H1 (cell line): ENCODE results near the gene CELSR3. TPM values are rescaled to one million over a fixed set of nuclear protein-coding genes. Genes with fewer than 3 reads are reported as not detected.

Experiments
- CTCF ChIA-PET: fragments of 300-600 bp; sonication (Branson Sonifier 250); formaldehyde crosslinking; loops from one replicate; lab custom pipeline; 2021; ENCODE audit not compliant: partially characterized antibody; lab: Charles Lee
- POLR2A ChIA-PET: fragments of 300-600 bp; sonication (Branson Sonifier 250); formaldehyde crosslinking; loops from one replicate; lab custom pipeline; 2021; ENCODE audit warnings: inconsistent platforms; ENCODE audit not compliant: partially characterized antibody; lab: Charles Lee
- DNase-seq, 2 experiments: peaks; one replicate each; pipeline versions ENCODE4 v3.0.0 to v3.0.0-alpha.2; 2010 to 2022; ENCODE audit warnings: low spot score in 2 of 2, low read depth in 1 of 2, mixed read lengths in 1 of 2
- FAIRE-seq: peaks from 2 replicates; lab custom pipeline; 2011; peaks lifted over from hg19 to GRCh38; lab: Jason Lieb, UNC
- H2AFZ ChIP-seq: 2 replicates; pipeline ENCODE4 v1.8.1; 2012; ENCODE audit warnings: low read length, inconsistent platforms
- H2AK5ac ChIP-seq: 2 replicates; pipeline ENCODE4 v1.6.1; 2013; ENCODE audit warnings: low read depth, low read length
- H2BK120ac ChIP-seq: replicated peaks from 2 replicates; pipeline ENCODE3; 2013; ENCODE audit warnings: low read depth, low read length, inconsistent platforms
- H2BK12ac ChIP-seq: 2 replicates; pipeline ENCODE4 v1.6.1; 2013; ENCODE audit warnings: low read depth, low read length
- H2BK15ac ChIP-seq: 2 replicates; pipeline ENCODE4 v1.6.1; 2013; ENCODE audit warnings: low read length
- H2BK20ac ChIP-seq: 2 replicates; pipeline ENCODE4 v1.6.1; 2013; ENCODE audit warnings: low read length
- H2BK5ac ChIP-seq: 2 replicates; pipeline ENCODE4 v1.6.1; 2013; ENCODE audit warnings: low read depth, low read length
- H3K14ac ChIP-seq: 2 replicates; pipeline ENCODE4 v1.6.1; 2013; ENCODE audit warnings: inconsistent platforms; ENCODE audit not compliant: insufficient read length
- H3K18ac ChIP-seq: 2 replicates; pipeline ENCODE4 v1.6.1; 2013; ENCODE audit warnings: low read length; ENCODE audit errors: extremely low read depth
- H3K23ac ChIP-seq: 2 replicates; pipeline ENCODE4 v1.6.1; 2013; ENCODE audit warnings: inconsistent platforms; ENCODE audit not compliant: insufficient read length
- H3K23me2 ChIP-seq: 2 replicates; pipeline ENCODE4 v1.6.1; 2013; ENCODE audit warnings: low read depth, low read length
- H3K27ac ChIP-seq: 2 replicates; pipeline ENCODE4 v1.6.1; 2011; ENCODE audit warnings: low read depth, low read length, inconsistent platforms
- H3K27me3 ChIP-seq, 4 experiments: replicated peaks in 1 of 4; 1 replicate in 1 of 4; 2 replicates in 3 of 4; pipeline versions ENCODE4 v1.6.1 to v1.8.1; 2011 to 2013; ENCODE audit warnings: low read length in 3 of 4, mild to moderate bottlenecking in 3 of 4, inconsistent platforms in 2 of 4, mixed read lengths in 2 of 4, moderate library complexity in 1 of 4; ENCODE audit not compliant: control insufficient read depth in 3 of 4, insufficient read depth in 3 of 4; ENCODE audit errors: extremely low read depth in 1 of 4
- H3K36me3 ChIP-seq, 4 experiments: 2 replicates each; pipeline versions ENCODE4 v1.6.1 to v1.8.1; 2011 to 2013; ENCODE audit warnings: mild to moderate bottlenecking in 4 of 4, low read length in 3 of 4, moderate library complexity in 2 of 4, control low read depth in 1 of 4, inconsistent platforms in 1 of 4; ENCODE audit not compliant: insufficient read depth in 4 of 4, control insufficient read depth in 2 of 4
- H3K4ac ChIP-seq: replicated peaks from 2 replicates; pipeline ENCODE3; 2013; ENCODE audit warnings: low read length, low read depth, mixed read lengths, inconsistent platforms; ENCODE audit not compliant: insufficient read length
- H3K4me1 ChIP-seq, 4 experiments: replicated peaks in 1 of 4; 1 replicate in 1 of 4; 2 replicates in 3 of 4; pipeline versions ENCODE4 v1.6.1 to v1.8.1; 2011 to 2013; ENCODE audit warnings: low read length in 3 of 4, inconsistent platforms in 2 of 4, mixed read lengths in 1 of 4; ENCODE audit not compliant: insufficient read depth in 4 of 4, control insufficient read depth in 3 of 4
- H3K4me2 ChIP-seq, 2 experiments: 2 replicates each; pipeline versions ENCODE4 v1.6.1 to v1.8.1; 2011 to 2013; ENCODE audit warnings: low read depth in 2 of 2, low read length in 2 of 2, control low read depth in 1 of 2, inconsistent platforms in 1 of 2, mild to moderate bottlenecking in 1 of 2; ENCODE audit not compliant: insufficient read depth in 1 of 2
- H3K4me3 ChIP-seq, 4 experiments: fragments of 200-600, 300-600 bp in 1 of 4; sonication (generic), shearing (Covaris generic), sonication (Bioruptor Twin) in 1 of 4; 2 replicates each; pipeline versions ENCODE4 v1.5.1 to v1.8.1; 2011 to 2016; ENCODE audit warnings: low read length in 4 of 4, low read depth in 3 of 4, control low read depth in 2 of 4, inconsistent platforms in 2 of 4, mild to moderate bottlenecking in 2 of 4, mixed read lengths in 1 of 4, moderate library complexity in 1 of 4; ENCODE audit not compliant: insufficient read depth in 2 of 4; ENCODE audit errors: extremely low read depth in 1 of 4
- H3K56ac ChIP-seq: replicated peaks from 2 replicates; pipeline ENCODE3; 2013; ENCODE audit warnings: low read depth, mild to moderate bottlenecking, mixed read lengths, low read length, inconsistent platforms; ENCODE audit not compliant: insufficient read length
- H3K79me1 ChIP-seq: 2 replicates; pipeline ENCODE4 v1.6.1; 2013; ENCODE audit warnings: low read depth, low read length, control low read depth
- H3K79me2 ChIP-seq, 2 experiments: 2 replicates each; pipeline versions ENCODE4 v1.6.1 to v1.8.1; 2012 to 2013; ENCODE audit warnings: low read length in 2 of 2, mild to moderate bottlenecking in 2 of 2, inconsistent platforms in 1 of 2; ENCODE audit not compliant: insufficient read depth in 2 of 2, control insufficient read depth in 1 of 2
- H3K9ac ChIP-seq, 4 experiments: replicated peaks in 1 of 4; 1 replicate in 1 of 4; 2 replicates in 3 of 4; pipeline versions ENCODE4 v1.6.1 to v1.8.1; 2011 to 2013; ENCODE audit warnings: low read depth in 3 of 4, low read length in 3 of 4, control low read depth in 2 of 4, mild to moderate bottlenecking in 2 of 4, moderate library complexity in 2 of 4, inconsistent platforms in 1 of 4; ENCODE audit errors: extremely low read depth in 1 of 4
- H3K9me3 ChIP-seq, 2 experiments: 2 replicates each; pipeline versions ENCODE4 v1.6.1 to v1.8.1; 2012 to 2013; ENCODE audit warnings: mild to moderate bottlenecking in 2 of 2, moderate library complexity in 2 of 2, control low read depth in 1 of 2, inconsistent platforms in 1 of 2, low read depth in 1 of 2, low read length in 1 of 2, mixed read lengths in 1 of 2; ENCODE audit not compliant: insufficient read depth in 2 of 2
- H4K20me1 ChIP-seq, 2 experiments: replicated peaks in 1 of 2; 2 replicates each; pipeline versions ENCODE3 to v1.8.1; 2011 to 2013; ENCODE audit warnings: inconsistent platforms in 2 of 2, low read length in 2 of 2, mild to moderate bottlenecking in 1 of 2; ENCODE audit not compliant: insufficient read depth in 2 of 2, control insufficient read depth in 1 of 2
- H4K5ac ChIP-seq: 2 replicates; pipeline ENCODE4 v1.6.1; 2013; ENCODE audit warnings: low read length, low read depth, mixed read lengths, inconsistent platforms; ENCODE audit not compliant: insufficient read length
- H4K8ac ChIP-seq: 2 replicates; pipeline ENCODE4 v1.8.0; 2013; ENCODE audit warnings: mild to moderate bottlenecking, moderate library complexity, low read length, inconsistent platforms; ENCODE audit not compliant: insufficient read depth; ENCODE audit errors: extremely low read depth
- H4K91ac ChIP-seq: replicated peaks from 2 replicates; pipeline ENCODE3; 2013; ENCODE audit warnings: low read length, mixed read lengths, inconsistent platforms; ENCODE audit not compliant: insufficient read length
- ASH2L ChIP-seq: fragments of 200-600, 300-600 bp; sonication (generic); IDR thresholded peaks from one replicate; pipeline ENCODE4 v1.7.1; 2017; ENCODE audit warnings: low read length
- CEBPB ChIP-seq: IDR thresholded peaks from 2 replicates; pipeline ENCODE4 v1.6.1; 2012; ENCODE audit warnings: low read depth, low read length
- POLR2A ChIP-seq, 2 experiments: IDR thresholded peaks; 1 replicate in 1 of 2; 2 replicates in 1 of 2; pipeline ENCODE4 v1.6.1; 2011; ENCODE audit warnings: low read depth in 2 of 2, low read length in 2 of 2, mild to moderate bottlenecking in 2 of 2; ENCODE audit errors: control extremely low read depth in 1 of 2
- RAD21 ChIP-seq, 2 experiments: IDR thresholded peaks in 1 of 2; conservative IDR thresholded peaks in 1 of 2; 2 replicates each; pipeline ENCODE4 v1.6.1; 2011; ENCODE audit warnings: low read depth in 2 of 2, low read length in 2 of 2, improper control_type of control experiment in 1 of 2, inconsistent platforms in 1 of 2, mild to moderate bottlenecking in 1 of 2, moderate library complexity in 1 of 2
- SP2 ChIP-seq: IDR thresholded peaks from 2 replicates; pipeline ENCODE4 v1.6.1; 2012; ENCODE audit warnings: mild to moderate bottlenecking, low read length, inconsistent platforms
- WGBS, 2 experiments: shearing (Covaris generic) in 1 of 2; methylation state at CpG; one replicate each; pipeline versions ENCODE4 v1.1.6 to v1.1.7; 2013 to 2015; ENCODE audit warnings: low lambda C conversion rate in 2 of 2, mixed read lengths in 2 of 2, inconsistent platforms in 1 of 2, low coverage in 1 of 2, missing lambda C conversion rate in 1 of 2; ENCODE audit not compliant: insufficient replicate concordance in 2 of 2, insufficient coverage in 1 of 2, insufficient read length in 1 of 2; ENCODE audit errors: extremely low coverage in 1 of 2, missing lambda C conversion rate in 1 of 2; 5-methylcytosine and 5-hydroxymethylcytosine counted together
- polyA plus RNA-seq, 7 experiments: library from polyadenylated mRNA; depleted of rRNA in 3 of 7; stranded (reverse) in 5 of 7; unstranded in 2 of 7; fragments of >200 nt in 5 of 7; fragments of 200-250 nt in 2 of 7; gene quantifications; 1 replicate in 5 of 7; 2 replicates in 1 of 7; 4 replicates in 1 of 7; pipeline versions ENCODE4 v1.2.1 to v1.2.3, GENCODE V29; 2011 to 2013; ENCODE audit warnings: missing spikeins in 2 of 7, mixed read lengths in 2 of 7
- total RNA-seq: library from RNA; stranded (reverse); fragmentation: NEBNext Ultra II Directional; extraction: Animal tissue kit (Norgen Biotek cat#: 25700); gene quantifications from 2 replicates; pipeline ENCODE4 v1.2.1, GENCODE V29; 2021

The CELSR3 gene
- total and polyA plus RNA-seq, 2 of the 8 experiments (the other 6 are each of a cell fraction or from before 2014, with no cell fraction given), result 11.6 to 29.5 TPM

DNA sequence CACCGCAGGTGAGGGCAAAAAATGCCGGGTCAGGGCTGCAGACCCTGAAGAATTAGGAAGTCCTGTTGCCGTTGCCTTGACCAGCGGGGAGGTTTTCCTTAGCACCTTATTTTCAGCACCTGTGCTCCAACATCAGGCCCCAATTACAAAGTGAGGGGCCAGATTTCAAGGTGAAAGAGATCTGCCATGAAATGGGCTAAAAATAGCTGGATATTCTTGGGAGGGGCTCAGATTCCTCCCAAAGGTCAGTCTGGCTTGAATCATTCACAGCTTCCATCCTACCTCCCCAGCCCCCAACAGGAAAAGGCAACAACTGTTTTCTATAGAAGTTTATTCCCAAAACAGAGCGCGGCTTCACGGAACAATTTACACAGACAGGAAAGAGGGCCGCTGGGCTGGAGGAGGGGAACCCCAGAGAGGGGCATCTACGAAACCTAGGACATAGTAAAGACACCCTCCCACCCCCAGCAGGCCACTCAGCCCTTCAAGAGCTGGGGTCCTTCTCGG lies 26.5 kb downstream of the CELSR3 start:
- FAIRE-seq (no peak), DNase-seq (no peak)
- Histone ChIP-seq H3K23ac (no peak overlapping the region), H3K4ac (peak overlapping the region; percentile 27), H3K36me3 (peaks cover 3 to 32% (median 18%) of the 10 kb centered on the region in 4 experiments; a peak in 6 of 8 replicates), H3K4me3 (peak overlapping the region; percentile 75 to 84 (median 84)), H4K5ac (peak overlapping the region; percentile 78), H4K8ac (peak overlapping the region; percentile 76; the same call in 1 of the 2 replicates), H3K79me2 (peaks cover 0 to 9% of the 10 kb centered on the region in 2 experiments; a peak in 1 of 4 replicates), H3K4me2 (peak overlapping the region; percentile 38 to 79), H2BK5ac (peak overlapping the region; percentile 90), H2BK15ac (no peak overlapping the region; the same call in 1 of the 2 replicates), H2AK5ac (no peak overlapping the region), H2AFZ (0 out of 2 replicates have a peak overlapping the region, but pooled peaks have one; percentile 10), H3K23me2 (peaks cover 2% of the 10 kb centered on the region; the same call in 1 of the 2 replicates), H3K4me1 (peaks cover 3 to 6% (median 5%) of the 10 kb centered on the region in 4 experiments), H3K14ac (no peak overlapping the region), H3K9me3 (no peaks in the 10 kb centered on the region), H3K56ac (peak overlapping the region; percentile 87), H3K27me3 (no peaks in the 10 kb centered on the region; a peak in 1 of 7 replicates), H2BK20ac (no peak overlapping the region), H3K27ac (peak overlapping the region; percentile 58; the same call in 1 of the 2 replicates), H4K20me1 (peaks cover 3 to 26% of the 10 kb centered on the region in 2 experiments), H2BK120ac (no peak overlapping the region), H3K18ac (peak overlapping the region; percentile 78), H3K79me1 (peaks cover 7% of the 10 kb centered on the region), H2BK12ac (no peak overlapping the region; the same call in 1 of the 2 replicates), H4K91ac (peak overlapping the region; percentile 83), H3K9ac (peak overlapping the region in 2 of 4 experiments; percentile 42 to 56; a peak in 2 of 7 replicates)
- ChIA-PET POLR2A (interaction anchor here (0.5 to 9.8 kb wide), 24 partner anchors 9 to 385 kb away, joined by 3 to 111 read pairs (median 4); partner anchors contain the start of genes CELSR3, IP6K2, PFKFB4 and TMEM89), CTCF (interaction anchor here (0.6 to 5.8 kb wide), 31 partner anchors 10 to 447 kb away, joined by 3 to 49 read pairs (median 4); partner anchors contain the start of genes CDC25A, CELSR3, PFKFB4 and TMEM89)
- WGBS, 2 experiments, result 44% methylated on average over 10 of the region's 10 CpGs; no CpG with 5 or more reads in 1 of the 2 experiments
- TF ChIP-seq POLR2A (IDR thresholded peaks at IDR 0.05; ENCODE audit: control extremely low read depth in 1 of 2, low read depth in 2 of 2, low read length in 2 of 2) (no peak), ASH2L (no peak), SP2 (no peak), CEBPB (no peak), RAD21 (IDR thresholded peaks at IDR 0.05 in 1 of 2, conservative IDR thresholded peaks at IDR 0.05 in 1 of 2; ENCODE audit: low read depth in 2 of 2, low read length in 2 of 2) (no peak)
